GM21576 (cell line): Measurements from ENCODE around the gene HEPHL1.
A peak's percentile ranks its signal among the peaks of the same experiment; 100 is the strongest.

Experiments
- ATAC-seq: cut with Tn5 transposase; IDR thresholded peaks from one replicate; pipeline ENCODE4 v1.9.1; 2021; ENCODE audit warnings: mild to moderate bottlenecking, moderate library complexity; ENCODE audit not compliant: unreplicated experiment

Gene HEPHL1

GRCh38 chr11:94128746-94129511, 107.8 kb downstream of the HEPHL1 start, which contains the start of gene PANX1:
Gene PANX1, plus strand, starts transcription at chr11:94128841. Its CDS starts 472 bp downstream, at chr11:94129313.
- ATAC-seq = peak; percentile 69

GRCh38 chr11:94129512-94130297, 108.6 kb downstream of the HEPHL1 start:
- ATAC-seq = no peak

- no peak for ATAC-seq
Measured at GRCh38 chr11:94130298-94131046, 109.3 kb downstream of the HEPHL1 start.

- ATAC-seq = no peak
Measured at GRCh38 chr11:94131047-94131717, 110.0 kb downstream of the HEPHL1 start.

- ATAC-seq = no peak
Measured at GRCh38 chr11:94131718-94132115, 110.6 kb downstream of the HEPHL1 start.

GRCh38 chr11:94132152-94132558, 111.0 kb downstream of the HEPHL1 start:
- no peak for ATAC-seq

- no peak for ATAC-seq
Measured at GRCh38 chr11:94132823-94133408, 111.8 kb downstream of the HEPHL1 start.

GRCh38 chr11:94133752-94134151, 112.6 kb downstream of the HEPHL1 start:
- no peak for ATAC-seq

- peak; percentile 62 for ATAC-seq
Measured at GRCh38 chr11:94134651-94135512, 113.7 kb downstream of the HEPHL1 start.

- ATAC-seq = no peak
Measured at GRCh38 chr11:94139416-94139815, 118.3 kb downstream of the HEPHL1 start.

- ATAC-seq = no peak
Measured at GRCh38 chr11:94140154-94140655, 119.1 kb downstream of the HEPHL1 start.

GRCh38 chr11:94141511-94142307, 120.6 kb downstream of the HEPHL1 start:
- ATAC-seq = no peak

GRCh38 chr11:94142308-94143281, 121.4 kb downstream of the HEPHL1 start:
- ATAC-seq = no peak

- no peak for ATAC-seq
Measured at GRCh38 chr11:94144216-94144615, 123.1 kb downstream of the HEPHL1 start.

- ATAC-seq = no peak
Measured at GRCh38 chr11:94144664-94145063, 123.5 kb downstream of the HEPHL1 start.

GRCh38 chr11:94145431-94145830, 124.3 kb downstream of the HEPHL1 start:
- ATAC-seq = no peak

- ATAC-seq = no peak
Measured at GRCh38 chr11:94145916-94146315, 124.8 kb downstream of the HEPHL1 start.
